ENCODE data around the gene GSN. TPM values are rescaled to one million over a fixed set of nuclear protein-coding genes. Genes with fewer than 3 reads are reported as not detected.
A peak's percentile ranks its signal among the peaks of the same experiment; 100 is the strongest.

The GSN gene
- total RNA-seq, 1 experiment from 2014 or later = 229 TPM

GRCh38 chr9:121353241-121354061 is 85.5 kb downstream of the GSN start:
- DNase-seq (ENCODE audit: low read depth) = no peak

- no peak for DNase-seq (ENCODE audit: low read depth)
Observed at GRCh38 chr9:121354141-121354540, 86.2 kb downstream of the GSN start.

- DNase-seq (ENCODE audit: low read depth) = no peak
Observed at GRCh38 chr9:121354762-121355161, 86.8 kb downstream of the GSN start.

- DNase-seq (ENCODE audit: low read depth) = no peak
Observed at GRCh38 chr9:121357011-121357410, 89.0 kb downstream of the GSN start.

- no peak for DNase-seq (ENCODE audit: low read depth)
Observed at GRCh38 chr9:121358751-121359150, 90.8 kb downstream of the GSN start.

GRCh38 chr9:121359351-121360294 is 91.7 kb downstream of the GSN start:
- DNase-seq (ENCODE audit: low read depth) = peak; percentile 84

- peak; percentile 70 for DNase-seq (ENCODE audit: low read depth)
Observed at GRCh38 chr9:121360601-121361374, 92.8 kb downstream of the GSN start.

- peak; percentile 29 for DNase-seq (ENCODE audit: low read depth)
Observed at GRCh38 chr9:121362813-121363621, 95.1 kb downstream of the GSN start.

GRCh38 chr9:121363622-121363961 is 95.6 kb downstream of the GSN start:
- no peak for DNase-seq (ENCODE audit: low read depth)

- DNase-seq (ENCODE audit: low read depth) = no peak
Observed at GRCh38 chr9:121364077-121364476, 96.1 kb downstream of the GSN start.

GRCh38 chr9:121364886-121365285 is 96.9 kb downstream of the GSN start:
- no peak for DNase-seq (ENCODE audit: low read depth)

- no peak for DNase-seq (ENCODE audit: low read depth)
Observed at GRCh38 chr9:121365564-121365963, 97.6 kb downstream of the GSN start.

GRCh38 chr9:121366611-121367192 is 98.7 kb downstream of the GSN start:
- no peak for DNase-seq (ENCODE audit: low read depth)

- DNase-seq (ENCODE audit: low read depth) = no peak
Observed at GRCh38 chr9:121367306-121368137, 99.6 kb downstream of the GSN start.

GRCh38 chr9:121368138-121368522 is 100.2 kb downstream of the GSN start:
- DNase-seq (ENCODE audit: low read depth) = no peak

- DNase-seq (ENCODE audit: low read depth) = no peak
Observed at GRCh38 chr9:121368745-121369144, 100.8 kb downstream of the GSN start.

GRCh38 chr9:121369595-121370265 is 101.8 kb downstream of the GSN start, which contains the start of gene STOM:
STOM (minus strand) TSS chr9:121370250; CDS start chr9:121370187, 63 bp downstream.
- DNase-seq (ENCODE audit: low read depth) = peak; percentile 88

GRCh38 chr9:121371495-121372061 is 103.6 kb downstream of the GSN start:
- DNase-seq (ENCODE audit: low read depth) = no peak
